Measurements from ENCODE around the gene ZCWPW2.

Gene ZCWPW2

DNA sequence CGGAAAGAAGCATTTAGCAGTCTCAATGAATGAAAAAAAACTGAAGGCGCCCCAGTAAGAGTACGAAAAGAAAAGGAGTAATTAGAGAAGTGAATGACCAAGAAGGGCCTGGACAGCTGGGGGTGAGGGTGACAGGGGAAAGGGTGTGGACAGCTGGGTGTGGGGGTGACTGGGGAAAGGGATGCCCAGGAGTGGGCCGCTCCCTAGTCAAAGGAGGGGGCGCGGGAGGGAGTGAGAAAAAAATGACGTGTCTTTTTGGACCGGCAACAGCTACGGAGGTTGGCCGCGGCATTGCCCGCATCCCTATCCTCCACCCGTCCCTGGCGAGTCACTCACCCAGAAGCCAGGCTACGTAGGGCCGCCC, 274 bp upstream of the ZCWPW2 start:
- in situ Hi-C loops (cut with MboI; ENCODE audit: low pct_unique_long_range_greater_than_20kb, low sequenced_read_pairs, unreplicated experiment): no loop called here
- DNase-seq (ENCODE audit: low spot score): no peak
- TF ChIP-seq, protein P1, sequence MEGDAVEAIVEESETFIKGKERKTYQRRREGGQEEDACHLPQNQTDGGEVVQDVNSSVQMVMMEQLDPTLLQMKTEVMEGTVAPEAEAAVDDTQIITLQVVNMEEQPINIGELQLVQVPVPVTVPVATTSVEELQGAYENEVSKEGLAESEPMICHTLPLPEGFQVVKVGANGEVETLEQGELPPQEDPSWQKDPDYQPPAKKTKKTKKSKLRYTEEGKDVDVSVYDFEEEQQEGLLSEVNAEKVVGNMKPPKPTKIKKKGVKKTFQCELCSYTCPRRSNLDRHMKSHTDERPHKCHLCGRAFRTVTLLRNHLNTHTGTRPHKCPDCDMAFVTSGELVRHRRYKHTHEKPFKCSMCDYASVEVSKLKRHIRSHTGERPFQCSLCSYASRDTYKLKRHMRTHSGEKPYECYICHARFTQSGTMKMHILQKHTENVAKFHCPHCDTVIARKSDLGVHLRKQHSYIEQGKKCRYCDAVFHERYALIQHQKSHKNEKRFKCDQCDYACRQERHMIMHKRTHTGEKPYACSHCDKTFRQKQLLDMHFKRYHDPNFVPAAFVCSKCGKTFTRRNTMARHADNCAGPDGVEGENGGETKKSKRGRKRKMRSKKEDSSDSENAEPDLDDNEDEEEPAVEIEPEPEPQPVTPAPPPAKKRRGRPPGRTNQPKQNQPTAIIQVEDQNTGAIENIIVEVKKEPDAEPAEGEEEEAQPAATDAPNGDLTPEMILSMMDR (IDR thresholded peaks at IDR 0.05; ENCODE audit: extremely low read depth, insufficient read depth, missing control alignments): no peak

DNA sequence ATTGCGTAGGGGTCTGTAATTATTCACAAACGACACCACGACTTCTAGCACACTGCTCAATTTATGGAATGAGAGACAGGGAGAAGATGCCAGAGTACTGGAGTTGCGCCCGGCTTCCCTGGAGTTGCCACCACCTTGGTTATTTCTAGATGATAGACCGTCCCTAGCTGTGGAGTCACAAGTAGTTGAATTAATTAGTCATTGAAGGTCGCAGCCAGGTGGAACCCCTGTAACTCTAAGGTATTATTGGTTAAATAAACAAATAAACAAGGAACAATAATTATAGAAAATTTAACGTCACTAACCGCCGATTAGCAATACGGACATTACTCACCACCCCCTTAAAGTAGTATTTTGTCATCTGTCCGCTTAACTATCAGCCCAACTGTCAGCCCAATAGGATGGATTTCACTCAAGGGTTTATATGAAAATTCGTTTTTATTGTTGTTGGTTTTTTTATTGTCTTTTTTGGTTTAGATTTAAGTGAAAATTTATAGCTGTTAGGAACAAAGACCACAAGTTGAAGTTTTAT, 1.0 kb downstream of the ZCWPW2 start:
- DNase-seq (ENCODE audit: low spot score): no peak
- in situ Hi-C loops (cut with MboI; ENCODE audit: low pct_unique_long_range_greater_than_20kb, low sequenced_read_pairs, unreplicated experiment): no loop called here
- TF ChIP-seq, protein P1 (IDR thresholded peaks at IDR 0.05; ENCODE audit: extremely low read depth, insufficient read depth, missing control alignments): no peak

DNA sequence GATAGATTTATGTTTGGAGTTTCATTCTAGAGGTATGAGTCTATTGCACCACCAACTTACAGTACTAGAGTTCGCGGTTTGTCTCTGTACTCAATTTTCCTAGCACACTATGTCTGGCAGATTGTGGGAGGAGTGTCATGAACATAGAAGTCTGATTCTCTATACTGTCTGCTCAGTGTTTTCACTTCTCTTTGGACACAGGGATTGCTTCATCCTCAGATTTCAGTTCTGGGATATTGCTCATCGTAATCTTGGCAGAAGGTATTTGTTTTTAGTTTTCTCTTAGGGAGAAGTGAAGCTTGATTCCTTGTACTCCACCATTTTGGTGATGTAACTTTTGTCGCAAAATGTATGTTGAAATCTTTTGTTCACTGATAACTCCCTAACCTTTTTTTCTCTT, 27.9 kb downstream of the ZCWPW2 start:
- DNase-seq (ENCODE audit: low spot score): no peak
- TF ChIP-seq, protein P1 (IDR thresholded peaks at IDR 0.05; ENCODE audit: extremely low read depth, insufficient read depth, missing control alignments): no peak
- in situ Hi-C loops (cut with MboI; ENCODE audit: low pct_unique_long_range_greater_than_20kb, low sequenced_read_pairs, unreplicated experiment): no loop called here

DNA sequence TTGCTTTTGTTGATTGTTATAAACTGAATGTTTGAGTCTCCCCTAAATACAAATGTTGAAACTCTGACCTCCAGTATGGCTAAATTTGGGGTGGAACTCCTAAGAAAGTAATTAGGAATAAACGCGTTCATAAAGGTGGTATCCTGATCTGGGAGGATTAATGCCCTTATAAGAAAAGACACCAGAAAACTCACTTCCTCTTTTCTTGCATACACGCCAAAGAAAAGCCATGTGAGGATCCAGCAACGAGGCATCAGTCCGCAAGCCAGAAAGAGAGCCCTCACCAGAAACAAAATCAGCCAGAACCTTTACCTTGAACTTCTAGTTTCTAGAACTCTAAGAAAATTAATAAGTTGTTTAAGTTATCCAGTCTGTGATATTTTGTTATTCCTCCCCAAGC, 37.5 kb downstream of the ZCWPW2 start:
- in situ Hi-C loops (cut with MboI; ENCODE audit: low pct_unique_long_range_greater_than_20kb, low sequenced_read_pairs, unreplicated experiment): no loop called here
- no peak for DNase-seq (ENCODE audit: low spot score)
- TF ChIP-seq, protein P1 (IDR thresholded peaks at IDR 0.05; ENCODE audit: extremely low read depth, insufficient read depth, missing control alignments): no peak

DNA sequence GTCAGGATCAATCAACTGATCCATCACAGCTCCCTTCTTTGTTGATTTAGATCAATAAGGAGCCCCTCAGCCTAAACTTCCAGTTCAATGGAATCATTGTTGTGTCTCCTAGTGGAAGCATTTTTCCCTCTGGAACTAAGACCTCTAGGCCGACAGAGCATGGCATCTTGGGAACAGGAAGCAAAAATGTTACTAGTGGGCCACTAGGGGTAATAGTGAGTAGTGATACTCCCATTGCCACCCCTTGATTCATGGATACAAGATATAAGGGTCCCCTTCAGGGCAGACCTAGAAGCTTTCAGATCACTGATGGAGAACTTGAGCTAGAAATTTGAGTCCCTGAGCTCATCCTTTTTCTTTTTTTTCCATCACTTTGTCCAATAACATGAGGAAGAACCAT, 40.5 kb downstream of the ZCWPW2 start:
- in situ Hi-C loops (cut with MboI; ENCODE audit: low pct_unique_long_range_greater_than_20kb, low sequenced_read_pairs, unreplicated experiment): no loop called here
- DNase-seq (ENCODE audit: low spot score): no peak
- TF ChIP-seq, protein P1 (IDR thresholded peaks at IDR 0.05; ENCODE audit: extremely low read depth, insufficient read depth, missing control alignments): no peak

DNA sequence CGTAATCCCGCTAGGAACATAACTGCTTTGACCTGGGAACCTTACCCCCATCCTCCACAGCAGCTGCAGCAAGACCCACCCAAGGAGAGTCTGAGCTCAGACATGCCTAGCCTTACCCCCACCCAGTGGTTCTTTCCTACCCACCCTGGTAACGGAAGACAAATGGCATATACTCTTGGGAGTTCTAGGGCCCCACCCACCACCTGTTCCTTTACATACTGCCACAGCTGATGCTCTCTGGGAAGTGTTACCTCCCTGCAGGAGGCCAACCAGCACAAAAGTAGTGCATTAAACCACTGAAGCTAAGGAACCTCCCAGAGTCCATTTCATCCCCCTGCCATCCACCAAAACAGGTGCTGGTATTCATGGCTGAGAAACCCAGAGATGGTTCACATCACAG, 50.7 kb downstream of the ZCWPW2 start:
- TF ChIP-seq, protein P1 (IDR thresholded peaks at IDR 0.05; ENCODE audit: extremely low read depth, insufficient read depth, missing control alignments): no peak
- DNase-seq (ENCODE audit: low spot score): no peak
- in situ Hi-C loops (cut with MboI; ENCODE audit: low pct_unique_long_range_greater_than_20kb, low sequenced_read_pairs, unreplicated experiment): no loop called here

DNA sequence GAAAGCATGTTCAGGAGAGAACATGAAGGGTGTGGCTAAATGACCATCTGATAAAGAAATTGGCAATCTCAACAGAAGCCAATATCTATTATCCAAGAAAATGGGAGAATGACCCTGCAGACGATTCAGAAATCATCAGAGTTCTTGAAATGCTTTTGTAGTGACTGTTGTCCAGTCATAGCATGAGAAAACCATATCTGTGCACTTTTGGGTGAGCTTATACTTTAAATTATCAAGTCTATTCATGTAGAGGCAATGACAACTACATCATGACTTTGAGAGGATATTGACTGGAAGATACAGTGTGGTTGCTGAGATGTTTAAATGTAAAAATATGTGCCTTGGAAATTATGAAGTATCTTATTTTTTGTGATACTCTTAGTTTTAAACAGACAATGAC, 57.7 kb downstream of the ZCWPW2 start:
- TF ChIP-seq, protein P1 (IDR thresholded peaks at IDR 0.05; ENCODE audit: extremely low read depth, insufficient read depth, missing control alignments): no peak
- no peak for DNase-seq (ENCODE audit: low spot score)
- in situ Hi-C loops (cut with MboI; ENCODE audit: low pct_unique_long_range_greater_than_20kb, low sequenced_read_pairs, unreplicated experiment): no loop called here
